Tibial artery (tissue), 4 donors: ENCODE results near the gene HSPH1.

Experiments
- DNase-seq, 2 donors: peaks; one replicate each; pipeline ENCODE4 v3.0.0-alpha.2; 2019
- H3K27ac ChIP-seq, 2 donors: fragments of 200-600 bp; sonication (generic) in 1 of 2; 1 replicate in 1 of 2; 2 replicates in 1 of 2; pipeline ENCODE4 v1.5.1; 2018 to 2019; ENCODE audit warnings: mild to moderate bottlenecking in 1 of 2
- H3K27me3 ChIP-seq, 2 donors: fragments of 200-600 bp; sonication (generic) in 1 of 2; one replicate each; pipeline versions ENCODE4 v1.5.1 to v1.6.0; 2016 to 2019
- H3K36me3 ChIP-seq, 3 donors: fragments of 200-600 bp; sonication (generic) in 2 of 3; one replicate each; pipeline ENCODE4 v1.5.1; 2016 to 2019; ENCODE audit warnings: mild to moderate bottlenecking in 2 of 3
- H3K4me1 ChIP-seq, 4 donors: fragments of 200-600 bp; sonication (generic) in 2 of 4; 1 replicate in 3 of 4; 2 replicates in 1 of 4; pipeline ENCODE4 v1.5.1; 2016 to 2019
- H3K4me3 ChIP-seq, 2 donors: fragments of 200-600 bp; sonication (generic) in 1 of 2; 1 replicate in 1 of 2; 2 replicates in 1 of 2; pipeline ENCODE4 v1.5.1; 2018 to 2019; ENCODE audit warnings: mild to moderate bottlenecking in 2 of 2
- H3K9me3 ChIP-seq, 3 donors: fragments of 200-600 bp; sonication (generic) in 1 of 3; one replicate each; pipeline ENCODE4 v1.5.1; 2016 to 2019
- intact Hi-C: fragments of 100-400 bp; cut with DNase I; formaldehyde crosslinking; loops from one replicate; pipeline ENCODE4 v1.15.0; 2023; ENCODE audit warnings: low total_unique reads
- TF ChIP-seq, protein P1 (sequence below), 2 experiments: fragments of 200-600 bp in 1 of 2; fragments of 450-650 bp in 1 of 2; IDR thresholded peaks; one replicate each; pipeline ENCODE4 v1.5.1; 2017 to 2019; ENCODE audit warnings: antibody characterized with exemption in 2 of 2, mild to moderate bottlenecking in 1 of 2, moderate library complexity in 1 of 2

The HSPH1 gene

GRCh38 chr13:31161557-31162150 lies at the start of gene HSPH1:
TSS of gene HSPH1 (minus strand) at chr13:31161904. CDS start at chr13:31161582, 322 bp downstream.
- H3K27ac ChIP-seq: peak within 1 kb of the TSS; percentile 81 to 82
- no peaks in the 10 kb centered on the region for H3K27me3 ChIP-seq
- H3K9me3 ChIP-seq: no peaks in the 10 kb centered on the region
- DNase-seq: peak; percentile 98 to 99
- intact Hi-C loops: loop anchor here (2.0 kb wide), 1 partner anchor 39 kb away; no protein-coding TSS in a partner anchor
- peak within 1 kb of the TSS; percentile 71 to 84 for H3K4me3 ChIP-seq
- H3K36me3 ChIP-seq: peaks cover 0 to 11% (median 4%) of the 10 kb centered on the region in 3 donors
- peaks cover 0 to 26% (median 14%) of the 10 kb centered on the region in 4 donors for H3K4me1 ChIP-seq
- TF ChIP-seq, protein P1, sequence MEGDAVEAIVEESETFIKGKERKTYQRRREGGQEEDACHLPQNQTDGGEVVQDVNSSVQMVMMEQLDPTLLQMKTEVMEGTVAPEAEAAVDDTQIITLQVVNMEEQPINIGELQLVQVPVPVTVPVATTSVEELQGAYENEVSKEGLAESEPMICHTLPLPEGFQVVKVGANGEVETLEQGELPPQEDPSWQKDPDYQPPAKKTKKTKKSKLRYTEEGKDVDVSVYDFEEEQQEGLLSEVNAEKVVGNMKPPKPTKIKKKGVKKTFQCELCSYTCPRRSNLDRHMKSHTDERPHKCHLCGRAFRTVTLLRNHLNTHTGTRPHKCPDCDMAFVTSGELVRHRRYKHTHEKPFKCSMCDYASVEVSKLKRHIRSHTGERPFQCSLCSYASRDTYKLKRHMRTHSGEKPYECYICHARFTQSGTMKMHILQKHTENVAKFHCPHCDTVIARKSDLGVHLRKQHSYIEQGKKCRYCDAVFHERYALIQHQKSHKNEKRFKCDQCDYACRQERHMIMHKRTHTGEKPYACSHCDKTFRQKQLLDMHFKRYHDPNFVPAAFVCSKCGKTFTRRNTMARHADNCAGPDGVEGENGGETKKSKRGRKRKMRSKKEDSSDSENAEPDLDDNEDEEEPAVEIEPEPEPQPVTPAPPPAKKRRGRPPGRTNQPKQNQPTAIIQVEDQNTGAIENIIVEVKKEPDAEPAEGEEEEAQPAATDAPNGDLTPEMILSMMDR (IDR thresholded peaks at IDR 0.05): peak; percentile 8 to 13

- peak overlapping the region in 1 of 2 donors; percentile 2 for H3K4me3 ChIP-seq
- no peaks in the 10 kb centered on the region for H3K36me3 ChIP-seq
- DNase-seq: no peak
- H3K9me3 ChIP-seq: no peaks in the 10 kb centered on the region
- no peaks in the 10 kb centered on the region for H3K27me3 ChIP-seq
- peak overlapping the region; percentile 2 to 59 for H3K27ac ChIP-seq
- H3K4me1 ChIP-seq: peaks cover 0 to 42% (median 25%) of the 10 kb centered on the region in 4 donors
- TF ChIP-seq, protein P1 (IDR thresholded peaks at IDR 0.05): no peak
- intact Hi-C loops: loop anchor here (10.0 kb wide), 1 partner anchor 535 kb away; no protein-coding TSS in a partner anchor
Measured at GRCh38 chr13:31209841-31210210, 48.1 kb upstream of the HSPH1 start.

DNA sequence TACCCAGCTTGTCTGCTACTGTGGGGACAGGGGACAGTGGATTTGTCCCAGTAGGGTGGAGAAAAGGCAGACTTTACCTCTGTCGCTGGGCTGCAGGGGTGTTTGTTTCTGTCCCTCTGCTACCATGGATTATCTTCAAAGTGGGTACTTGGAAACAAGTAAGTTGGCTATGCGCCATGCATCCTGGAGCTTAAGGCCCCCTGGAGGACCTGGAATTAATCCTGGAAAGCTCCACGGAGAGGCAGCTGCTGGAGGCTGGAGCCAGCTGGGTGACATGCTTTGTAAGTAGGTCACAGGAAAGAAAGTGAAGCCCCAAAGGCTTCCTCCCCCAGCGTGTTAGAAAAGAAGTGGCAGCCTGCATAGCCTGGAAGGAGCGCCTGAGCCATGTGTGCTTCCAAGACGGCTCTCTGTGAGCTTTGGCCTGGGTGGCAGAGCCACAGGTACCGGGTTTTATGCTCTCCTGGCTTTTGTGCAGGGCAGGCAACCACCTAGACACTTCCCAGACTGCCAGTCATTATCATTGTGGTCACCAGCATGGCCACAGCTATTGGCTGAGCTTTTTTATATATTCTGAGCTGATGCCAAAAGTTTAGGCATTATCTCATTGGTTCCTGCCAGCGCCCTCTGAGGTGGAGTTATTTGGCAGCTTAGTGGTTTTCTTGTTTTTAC lies 47.6 kb upstream of the HSPH1 start:
- peak overlapping the region in 1 of 2 donors; percentile 2 for H3K4me3 ChIP-seq
- intact Hi-C loops: loop anchor here (10.0 kb wide), 1 partner anchor 535 kb away; no protein-coding TSS in a partner anchor
- H3K36me3 ChIP-seq: no peaks in the 10 kb centered on the region
- peaks cover 0 to 41% (median 22%) of the 10 kb centered on the region in 4 donors for H3K4me1 ChIP-seq
- peak overlapping the region; percentile 2 to 59 for H3K27ac ChIP-seq
- TF ChIP-seq, protein P1 (IDR thresholded peaks at IDR 0.05): no peak
- peak in 1 of 2 donors; percentile 42 for DNase-seq
- H3K9me3 ChIP-seq: no peaks in the 10 kb centered on the region
- no peaks in the 10 kb centered on the region for H3K27me3 ChIP-seq

DNA sequence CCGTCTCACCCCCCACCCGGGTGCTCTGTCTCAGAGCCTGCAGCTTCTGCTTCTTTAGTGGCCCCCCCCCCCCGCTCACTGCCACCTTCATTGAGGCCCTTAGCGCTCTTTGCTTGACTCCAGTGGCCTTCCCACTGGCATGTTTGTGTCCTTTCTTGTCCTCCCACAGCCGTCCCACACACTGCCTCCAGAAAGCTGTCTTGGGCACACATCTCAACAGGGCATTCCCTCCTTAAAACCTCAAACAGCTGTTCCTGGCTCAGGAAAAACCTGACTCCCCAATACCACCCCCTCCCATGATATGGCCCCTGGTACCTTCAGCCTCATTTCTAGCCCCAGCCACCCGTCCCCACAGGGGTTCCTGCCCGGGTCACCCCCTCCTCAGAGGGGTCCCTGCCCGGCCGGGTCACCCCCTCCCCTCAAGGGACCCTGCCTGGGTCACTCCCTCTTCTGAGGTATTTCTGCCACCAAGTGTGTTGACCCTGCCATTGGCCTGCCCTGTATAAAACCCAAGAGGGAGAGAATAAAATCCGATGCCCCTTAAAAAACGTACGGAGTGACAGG lies 46.9 kb upstream of the HSPH1 start:
- TF ChIP-seq, protein P1 (IDR thresholded peaks at IDR 0.05): no peak
- no peak overlapping the region for H3K4me3 ChIP-seq
- H3K27me3 ChIP-seq: no peaks in the 10 kb centered on the region
- intact Hi-C loops: loop anchor here (10.0 kb wide), 1 partner anchor 536 kb away; no protein-coding TSS in a partner anchor
- no peaks in the 10 kb centered on the region for H3K9me3 ChIP-seq
- H3K4me1 ChIP-seq: peaks cover 0 to 36% (median 19%) of the 10 kb centered on the region in 4 donors
- H3K27ac ChIP-seq: peak overlapping the region; percentile 2 to 59
- no peaks in the 10 kb centered on the region for H3K36me3 ChIP-seq
- DNase-seq: no peak

DNA sequence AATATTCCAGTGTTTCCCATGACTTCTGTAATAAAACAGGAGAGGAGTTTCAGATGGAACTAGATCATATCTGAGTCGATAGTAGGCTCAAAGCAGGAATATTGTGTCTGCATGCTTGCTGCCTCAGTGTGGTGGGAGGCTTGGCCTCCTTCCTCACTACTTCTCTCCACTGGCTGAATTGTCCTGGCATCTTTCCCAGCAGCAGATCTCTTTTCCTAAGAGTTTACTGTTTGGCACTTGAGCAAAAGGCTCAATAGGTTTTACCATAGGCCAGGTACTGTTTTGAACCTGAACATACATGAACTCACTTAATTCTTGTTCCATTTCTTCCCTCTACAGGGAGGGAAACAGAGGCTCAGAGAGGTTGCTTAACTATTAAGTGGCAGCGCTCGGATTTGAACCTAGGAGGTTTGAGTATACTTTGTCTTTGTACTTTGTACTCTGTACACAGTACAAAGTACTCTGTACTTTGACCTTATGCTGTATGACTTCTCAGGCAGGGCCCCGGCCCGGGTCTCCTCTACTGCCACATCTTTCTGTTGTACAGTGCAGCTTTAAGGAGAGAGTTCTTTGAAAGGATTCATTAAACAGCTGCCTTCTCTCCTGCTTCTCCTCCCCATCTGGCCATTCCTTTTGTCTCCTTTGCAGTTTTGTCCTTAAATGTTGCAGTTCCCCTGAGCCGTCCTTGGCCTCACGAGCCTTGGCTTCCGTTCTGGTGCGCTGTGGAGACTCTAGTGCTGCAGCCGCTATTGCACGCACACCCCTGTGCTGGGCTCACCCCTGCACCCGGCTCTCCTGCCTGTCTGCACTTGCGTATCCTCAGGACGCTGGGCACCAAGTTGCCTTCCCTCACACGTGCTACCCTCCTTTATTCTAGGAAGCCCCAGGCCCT lies 46.2 kb upstream of the HSPH1 start:
- Histone ChIP-seq H3K9me3 (no peaks in the 10 kb centered on the region), H3K27me3 (no peaks in the 10 kb centered on the region), H3K27ac (no peak overlapping the region), H3K4me1 (peaks cover 0 to 40% (median 19%) of the 10 kb centered on the region in 4 donors), H3K4me3 (no peak overlapping the region), H3K36me3 (no peaks in the 10 kb centered on the region)
- no peak for DNase-seq
- intact Hi-C loops: loop anchor here (10.0 kb wide), 1 partner anchor 537 kb away; no protein-coding TSS in a partner anchor
- TF ChIP-seq, protein P1 (IDR thresholded peaks at IDR 0.05): no peak
